GM10248 (cell line): ENCODE results near the gene TAF11.

ENCODE experiments used
- CTCF ChIA-PET: fragments of 300-600 bp; sonication (Branson Sonifier 250); formaldehyde crosslinking; extraction: SDS; loops from one replicate; lab custom pipeline; 2021; ENCODE audit warnings: antibody characterized with exemption; lab: Yijun Ruan, JAX
- POLR2A ChIA-PET: fragments of 350-650 bp; sonication (Branson Sonifier 250); formaldehyde crosslinking; extraction: SDS; loops from one replicate; lab custom pipeline; 2020; ENCODE audit warnings: antibody characterized with exemption; lab: Yijun Ruan, JAX
- DNase-seq: peaks from one replicate; pipeline ENCODE4 v3.0.0; 2012; ENCODE audit errors: extremely low spot score
- CTCF ChIP-seq: IDR thresholded peaks from 2 replicates; pipeline ENCODE4 v1.5.1; 2012; ENCODE audit warnings: mild to moderate bottlenecking, low read depth; ENCODE audit errors: extremely low read depth, missing control alignments, control extremely low read depth

Gene TAF11

DNA sequence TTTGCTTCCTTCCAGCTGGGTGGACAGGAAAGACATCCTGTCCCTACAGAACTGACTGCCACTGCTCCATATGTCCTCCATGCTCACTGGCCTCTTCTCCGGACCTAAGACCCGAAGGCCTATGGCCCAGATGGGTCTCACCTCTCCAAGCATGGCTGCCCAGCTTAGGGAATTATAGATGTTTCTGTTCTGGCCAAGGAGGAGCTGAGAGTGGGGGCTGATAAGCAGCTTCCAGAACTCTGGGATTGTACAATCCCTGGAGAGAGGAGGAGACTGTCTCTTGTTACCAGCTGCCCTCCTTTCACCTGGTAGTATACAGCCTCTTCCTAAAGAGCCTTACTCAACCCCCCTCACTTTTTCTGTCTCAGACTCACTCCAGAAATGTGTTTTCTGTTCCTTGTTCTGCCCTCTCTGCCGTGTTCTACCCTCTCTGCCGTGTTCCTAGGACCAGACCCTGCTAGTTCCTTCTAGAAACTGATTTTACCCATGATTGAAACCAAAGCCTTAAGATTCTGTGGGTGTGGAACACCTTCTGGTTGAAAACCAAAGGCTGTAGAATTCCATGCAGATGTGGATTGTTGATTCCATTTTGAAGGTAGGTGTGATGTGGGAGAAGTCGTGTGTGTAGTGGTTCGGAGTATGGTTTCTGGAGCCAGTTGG lies 29.9 kb upstream of the TAF11 start:
- POLR2A ChIA-PET: no interaction called here
- CTCF ChIA-PET: no interaction called here
- no peak for TF ChIP-seq CTCF
- DNase-seq: no peak

DNA sequence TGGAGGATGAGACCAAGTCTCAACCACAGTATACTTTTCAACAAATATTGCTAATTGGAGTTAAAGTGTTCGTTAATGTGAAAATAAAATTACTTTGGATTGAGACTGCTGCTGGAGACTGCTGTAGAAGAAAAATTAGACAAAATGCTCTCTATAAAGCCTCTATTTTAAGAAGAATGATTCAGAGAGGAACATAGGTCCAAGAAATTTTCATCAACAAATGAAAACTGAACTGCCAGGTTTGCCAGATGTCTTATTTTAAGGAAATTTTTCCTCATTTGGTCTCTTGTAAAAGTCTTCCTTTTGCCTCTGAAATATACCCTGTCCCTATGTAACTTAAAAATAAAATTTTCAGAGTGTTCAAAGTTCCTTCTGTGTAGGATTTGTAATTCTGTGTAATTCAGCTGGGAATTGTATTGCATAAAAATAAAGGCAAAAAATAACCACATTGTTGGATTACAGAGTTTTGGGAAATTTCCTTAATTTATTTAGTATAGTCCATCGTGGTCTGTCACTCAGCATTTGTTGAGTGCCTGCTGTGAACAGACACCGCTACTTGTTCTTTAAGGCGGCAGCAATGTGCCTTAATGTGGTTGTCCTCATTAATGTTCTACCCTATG lies 28.6 kb upstream of the TAF11 start:
- CTCF ChIA-PET: interaction anchor here (0.9 kb wide), 1 partner anchor 239 kb away, joined by 3 read pairs; no protein-coding TSS in a partner anchor
- POLR2A ChIA-PET: no interaction called here
- DNase-seq: no peak

GRCh38 chr6:34914358-34914757 lies 26.5 kb upstream of the TAF11 start:
- CTCF ChIA-PET: interaction anchor here (0.8 to 1.4 kb wide), 4 partner anchors 10 to 71 kb away, joined by 3 to 4 read pairs (median 3); no protein-coding TSS in a partner anchor
- POLR2A ChIA-PET: no interaction called here
- no peak for DNase-seq
- no peak for TF ChIP-seq CTCF

More for the DNA sequence above, 28.6 kb upstream of the TAF11 start:
- TF ChIP-seq CTCF: no peak

DNA sequence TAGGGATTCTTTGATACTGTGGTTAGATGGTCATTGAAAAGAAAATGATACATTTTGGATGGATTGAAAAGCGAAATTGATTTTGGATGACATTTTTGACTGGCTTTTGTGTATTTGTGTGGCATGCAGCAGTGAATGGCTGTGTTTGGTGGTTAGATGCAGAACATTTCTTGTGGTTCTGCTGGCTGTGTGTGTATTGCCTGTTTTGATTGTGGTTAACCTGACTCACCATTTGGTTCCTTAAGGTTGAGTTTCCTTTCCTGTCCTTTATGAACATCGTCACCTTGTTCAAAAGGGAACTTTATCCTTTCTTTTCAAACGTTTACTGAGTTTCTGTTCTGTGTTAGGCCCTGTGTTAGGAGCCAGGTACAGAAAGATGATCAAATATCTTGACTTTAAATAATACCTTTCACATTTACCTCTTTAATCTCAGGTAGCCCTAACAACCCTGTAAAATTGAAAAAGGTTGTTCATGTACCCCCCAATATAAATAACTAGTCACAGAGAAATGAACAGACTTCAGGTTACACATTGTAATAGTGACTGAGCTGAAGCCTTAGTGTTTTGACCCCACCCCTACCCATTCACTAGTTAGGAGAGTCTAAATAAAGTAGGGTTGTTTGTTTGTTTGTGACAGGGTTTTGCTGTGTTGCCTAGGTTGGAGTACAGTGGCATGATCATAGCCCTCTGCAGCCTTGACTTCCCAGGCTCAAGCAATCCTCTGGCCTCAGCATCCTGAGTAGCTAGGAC lies 25.0 kb upstream of the TAF11 start:
- no peak for TF ChIP-seq CTCF
- DNase-seq: peak; percentile 56
- ChIA-PET CTCF (interaction anchor here (1.4 kb wide), 1 partner anchor 8 kb away, joined by 3 read pairs; no protein-coding TSS in a partner anchor), POLR2A (no interaction called here)

DNA sequence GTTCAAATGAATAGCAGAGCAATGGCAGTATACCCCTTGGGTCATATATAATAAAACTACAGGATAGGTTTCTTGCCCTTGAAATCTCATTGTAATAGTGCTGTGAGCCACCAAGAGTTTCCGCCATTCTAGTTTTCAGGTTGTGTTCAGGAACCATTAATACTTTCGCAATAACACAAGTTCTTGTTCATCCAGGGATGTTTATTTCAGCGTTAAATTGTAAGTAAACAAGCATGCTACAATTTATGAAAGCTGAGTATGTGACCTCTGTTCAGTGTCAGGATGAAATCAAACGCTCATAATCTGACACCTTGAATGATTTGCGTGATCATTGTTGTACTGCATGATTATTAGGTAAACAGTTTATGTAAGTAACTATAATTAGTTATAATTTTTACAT lies 24.0 kb upstream of the TAF11 start:
- CTCF ChIA-PET: interaction anchor here (1.5 kb wide), 1 partner anchor 11 kb away, joined by 4 read pairs; no protein-coding TSS in a partner anchor
- no peak for DNase-seq
- POLR2A ChIA-PET: no interaction called here
- no peak for TF ChIP-seq CTCF

GRCh38 chr6:34909320-34909883 lies 21.6 kb upstream of the TAF11 start:
- POLR2A ChIA-PET: no interaction called here
- no peak for DNase-seq
- CTCF ChIA-PET: interaction anchor here (1.0 kb wide), 1 partner anchor 296 kb away, joined by 3 read pairs; no protein-coding TSS in a partner anchor
- no peak for TF ChIP-seq CTCF
